Measurements from ENCODE around the gene SPATS1. TPM values are rescaled to one million over a fixed set of nuclear protein-coding genes. Genes with fewer than 3 reads are reported as not detected.

The SPATS1 gene
- polyA plus RNA-seq, 2 of the 4 experiments (the other 2 are of a cell fraction) = not detected

- FAIRE-seq (no peak), ATAC-seq (no peak), DNase-seq (ENCODE audit: low read depth in 1 of 2, low spot score in 1 of 2) (no peak)
- POLR2A ChIA-PET = no interaction called here
- H3K4me1 ChIP-seq = no peaks in the 10 kb centered on the region
- H3K4me2 ChIP-seq = no peak overlapping the region
- H3K9me3 ChIP-seq = no peaks in the 10 kb centered on the region
- CTCF ChIA-PET = interaction anchor here (0.6 kb wide), 1 partner anchor 177 kb away, joined by 4 read pairs; no protein-coding TSS in a partner anchor
- H3K27ac ChIP-seq = no peak overlapping the region
- 93% methylated on average over 3 of the region's 3 CpGs for WGBS (ENCODE audit: missing lambda C conversion rate)
- TF ChIP-seq CHD4 (IDR thresholded peaks at IDR 0.05; ENCODE audit: borderline replicate concordance) (no peak), HDAC2 (IDR thresholded peaks at IDR 0.05) (no peak)
- no peak overlapping the region for H3K4me3 ChIP-seq
Observed at GRCh38 chr6:44375071-44375470, 32.6 kb downstream of the SPATS1 start.

- Histone ChIP-seq H3K4me1 (no peaks in the 10 kb centered on the region), H3K27ac (no peak overlapping the region), H3K4me2 (no peak overlapping the region), H3K9me3 (no peaks in the 10 kb centered on the region), H3K4me3 (no peak overlapping the region)
- ATAC-seq = no peak
- FAIRE-seq = no peak
- no peak for TF ChIP-seq CTCF (IDR thresholded peaks at IDR 0.05)
- TF ChIP-seq CEBPB (IDR thresholded peaks at IDR 0.05) = no peak
- TF ChIP-seq ZC3H11A (IDR thresholded peaks at IDR 0.05) = no peak
- TF ChIP-seq EP300 (IDR thresholded peaks at IDR 0.05) = no peak
- no peak for TF ChIP-seq POLR2A (IDR thresholded peaks at IDR 0.05; ENCODE audit: low read length)
- TF ChIP-seq POLR2AphosphoS2 (conservative IDR thresholded peaks at IDR 0.05; ENCODE audit: low read length) = no peak
- no peak for TF ChIP-seq RCOR1 (IDR thresholded peaks at IDR 0.05; ENCODE audit: low read depth, low read length)
- no peak for TF ChIP-seq HDAC2 (IDR thresholded peaks at IDR 0.05)
- TF ChIP-seq ZNF302 (CRISPR knock-in tag; IDR thresholded peaks at IDR 0.05) = no peak
- TF ChIP-seq FOXS1 (CRISPR knock-in tag; IDR thresholded peaks at IDR 0.05) = no peak
- TF ChIP-seq EHMT2 (IDR thresholded peaks at IDR 0.05; ENCODE audit: low read depth) = no peak
- TF ChIP-seq, protein P1, sequence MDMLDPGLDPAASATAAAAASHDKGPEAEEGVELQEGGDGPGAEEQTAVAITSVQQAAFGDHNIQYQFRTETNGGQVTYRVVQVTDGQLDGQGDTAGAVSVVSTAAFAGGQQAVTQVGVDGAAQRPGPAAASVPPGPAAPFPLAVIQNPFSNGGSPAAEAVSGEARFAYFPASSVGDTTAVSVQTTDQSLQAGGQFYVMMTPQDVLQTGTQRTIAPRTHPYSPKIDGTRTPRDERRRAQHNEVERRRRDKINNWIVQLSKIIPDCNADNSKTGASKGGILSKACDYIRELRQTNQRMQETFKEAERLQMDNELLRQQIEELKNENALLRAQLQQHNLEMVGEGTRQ (IDR thresholded peaks at IDR 0.05) = no peak
- no peak for TF ChIP-seq JUNB (IDR thresholded peaks at IDR 0.05)
- TF ChIP-seq CBX8 (IDR thresholded peaks at IDR 0.05) = no peak
- TF ChIP-seq KDM5A (IDR thresholded peaks at IDR 0.05) = no peak
- TF ChIP-seq RAD21 (conservative IDR thresholded peaks at IDR 0.05 in 1 of 2, IDR thresholded peaks at IDR 0.05 in 1 of 2) = no peak
- TF ChIP-seq TP53 (CRISPR knock-in tag; IDR thresholded peaks at IDR 0.05) = no peak
- ChIA-PET CTCF (no interaction called here), POLR2A (no interaction called here)
- DNase-seq (ENCODE audit: low read depth in 1 of 2, low spot score in 1 of 2) = no peak
- whole genome bisulfite sequencing (ENCODE audit: missing lambda C conversion rate) = 58% methylated on average over 3 of the region's 3 CpGs
Observed at GRCh38 chr6:44377484-44377883, 35.0 kb downstream of the SPATS1 start.

DNA sequence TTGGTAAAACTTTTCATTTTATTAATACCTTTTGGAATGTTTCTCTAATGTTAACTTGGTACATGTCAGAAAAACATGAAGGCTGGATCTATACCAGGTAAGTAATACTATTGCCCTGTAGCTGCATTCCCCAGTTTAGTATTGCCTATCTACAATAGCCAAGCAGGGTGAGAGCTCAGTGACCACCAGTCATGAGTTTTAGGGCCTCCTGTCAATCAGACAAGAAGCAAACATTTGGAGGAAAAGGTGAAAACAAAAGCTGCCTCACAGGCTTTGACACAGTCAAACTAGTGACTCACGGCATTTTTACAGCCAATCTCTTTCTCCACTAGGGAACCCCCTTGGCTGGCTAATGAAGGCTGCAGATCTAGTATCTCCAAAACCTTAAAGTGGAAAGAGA lies 35.5 kb downstream of the SPATS1 start:
- Histone ChIP-seq H3K4me1 (no peaks in the 10 kb centered on the region), H3K9me3 (no peaks in the 10 kb centered on the region), H3K27ac (no peak overlapping the region), H3K4me2 (no peak overlapping the region), H3K4me3 (no peak overlapping the region)
- no peak for TF ChIP-seq JUNB (IDR thresholded peaks at IDR 0.05)
- TF ChIP-seq, protein P2, sequence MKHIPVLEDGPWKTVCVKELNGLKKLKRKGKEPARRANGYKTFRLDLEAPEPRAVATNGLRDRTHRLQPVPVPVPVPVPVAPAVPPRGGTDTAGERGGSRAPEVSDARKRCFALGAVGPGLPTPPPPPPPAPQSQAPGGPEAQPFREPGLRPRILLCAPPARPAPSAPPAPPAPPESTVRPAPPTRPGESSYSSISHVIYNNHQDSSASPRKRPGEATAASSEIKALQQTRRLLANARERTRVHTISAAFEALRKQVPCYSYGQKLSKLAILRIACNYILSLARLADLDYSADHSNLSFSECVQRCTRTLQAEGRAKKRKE (CRISPR knock-in tag; IDR thresholded peaks at IDR 0.05; ENCODE audit: low read depth) = no peak
- TF ChIP-seq, protein P3, sequence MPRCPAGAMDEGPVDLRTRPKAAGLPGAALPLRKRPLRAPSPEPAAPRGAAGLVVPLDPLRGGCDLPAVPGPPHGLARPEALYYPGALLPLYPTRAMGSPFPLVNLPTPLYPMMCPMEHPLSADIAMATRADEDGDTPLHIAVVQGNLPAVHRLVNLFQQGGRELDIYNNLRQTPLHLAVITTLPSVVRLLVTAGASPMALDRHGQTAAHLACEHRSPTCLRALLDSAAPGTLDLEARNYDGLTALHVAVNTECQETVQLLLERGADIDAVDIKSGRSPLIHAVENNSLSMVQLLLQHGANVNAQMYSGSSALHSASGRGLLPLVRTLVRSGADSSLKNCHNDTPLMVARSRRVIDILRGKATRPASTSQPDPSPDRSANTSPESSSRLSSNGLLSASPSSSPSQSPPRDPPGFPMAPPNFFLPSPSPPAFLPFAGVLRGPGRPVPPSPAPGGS (IDR thresholded peaks at IDR 0.05) = no peak
- ATAC-seq (no peak), FAIRE-seq (no peak), DNase-seq (ENCODE audit: low read depth in 1 of 2, low spot score in 1 of 2) (no peak)
- WGBS (ENCODE audit: missing lambda C conversion rate) = 0% methylated on average over 1 of the region's 1 CpG
- POLR2A ChIA-PET = no interaction called here
- CTCF ChIA-PET = no interaction called here
